ENCODE results near the gene SPATA21. TPM values are rescaled to one million over a fixed set of nuclear protein-coding genes. Genes with fewer than 3 reads are reported as not detected.
A peak's percentile ranks its signal among the peaks of the same experiment; 100 is the strongest.

The SPATA21 gene
- total and polyA plus RNA-seq, 2 experiments from 2014 or later, result 2.6 TPM; not detected in 1

GRCh38 chr1:16464917-16465625 is 27.8 kb upstream of the SPATA21 start:
- no peaks in the 10 kb centered on the region for H3K9me3 Mint-ChIP-seq
- H3K9me2 ChIP-seq (ENCODE audit: insufficient read depth), result no peaks in the 10 kb centered on the region
- no peaks in the 10 kb centered on the region for H3K79me2 ChIP-seq (replicated peaks; ENCODE audit: insufficient read depth)
- H3K27me3 Mint-ChIP-seq (ENCODE audit: insufficient read depth, low read depth, poor library complexity), result peaks cover 2% of the 10 kb centered on the region
- no peak overlapping the region for H3K4me2 ChIP-seq
- H3F3A ChIP-seq (replicated peaks; ENCODE audit: low read depth), result no peaks in the 10 kb centered on the region
- TF ChIP-seq STAT1 (IDR thresholded peaks at IDR 0.05; ENCODE audit: unreplicated experiment), result no peak
- TF ChIP-seq CREB1 (CRISPR knock-in tag; IDR thresholded peaks at IDR 0.05; ENCODE audit: low read depth), result no peak
- no peak for TF ChIP-seq JUNB (IDR thresholded peaks at IDR 0.05; ENCODE audit: unreplicated experiment)
- TF ChIP-seq ZNF331 (CRISPR knock-in tag; IDR thresholded peaks at IDR 0.05; ENCODE audit: low read depth), result no peak
- no peak for TF ChIP-seq EZH2 (IDR thresholded peaks at IDR 0.05; ENCODE audit: low read depth, unreplicated experiment)
- no peak for TF ChIP-seq NANOG (IDR thresholded peaks at IDR 0.05; ENCODE audit: borderline replicate concordance)
- H4K20me1 ChIP-seq (replicated peaks; ENCODE audit: insufficient read depth), result peaks cover 13% of the 10 kb centered on the region
- H3K4me3 ChIP-seq, result no peak overlapping the region
- DNase-seq (ENCODE audit: low spot score) (no peak), ATAC-seq (no peak)
- no peaks in the 10 kb centered on the region for H3K36me3 ChIP-seq (ENCODE audit: insufficient read depth)
- H3K4me1 ChIP-seq (ENCODE audit: insufficient read depth), result no peaks in the 10 kb centered on the region
- no peaks in the 10 kb centered on the region for H3K27me3 ChIP-seq (ENCODE audit: insufficient read depth)
- H3K4me3 Mint-ChIP-seq, result no peak overlapping the region
- H3K27ac ChIP-seq (ENCODE audit: low read depth), result no peak overlapping the region
- peaks cover 18% of the 10 kb centered on the region for H3K36me3 Mint-ChIP-seq (ENCODE audit: low read depth)
- H3K4me1 Mint-ChIP-seq, result peaks cover 4% of the 10 kb centered on the region; the same call in 1 of the 3 replicates
- no peak overlapping the region for H2AFZ ChIP-seq
- no peak overlapping the region for H3K27ac Mint-ChIP-seq

GRCh38 chr1:16462773-16463330 is 25.6 kb upstream of the SPATA21 start:
- no peak overlapping the region for H3K27ac ChIP-seq (ENCODE audit: low read depth)
- H3K4me1 Mint-ChIP-seq, result peaks cover 4% of the 10 kb centered on the region; the same call in 1 of the 3 replicates
- no peaks in the 10 kb centered on the region for H3K4me1 ChIP-seq (ENCODE audit: insufficient read depth)
- H3K36me3 ChIP-seq (ENCODE audit: insufficient read depth), result peaks cover 11% of the 10 kb centered on the region
- H3K4me3 ChIP-seq, result no peak overlapping the region
- peak overlapping the region; percentile 32; the same call in 1 of the 2 replicates for H3K27ac Mint-ChIP-seq
- H4K20me1 ChIP-seq (replicated peaks; ENCODE audit: insufficient read depth), result peaks cover 3% of the 10 kb centered on the region; the same call in 1 of the 2 replicates
- H3K4me3 Mint-ChIP-seq, result no peak overlapping the region
- DNase-seq (ENCODE audit: low spot score), result no peak
- no peak overlapping the region for H3K4me2 ChIP-seq
- no peak for ATAC-seq
- no peaks in the 10 kb centered on the region for H3K9me2 ChIP-seq (ENCODE audit: insufficient read depth)
- no peaks in the 10 kb centered on the region for H3F3A ChIP-seq (replicated peaks; ENCODE audit: low read depth)
- no peaks in the 10 kb centered on the region for H3K27me3 ChIP-seq (ENCODE audit: insufficient read depth)
- H3K36me3 Mint-ChIP-seq (ENCODE audit: low read depth), result peaks cover 33% of the 10 kb centered on the region
- H3K27me3 Mint-ChIP-seq (ENCODE audit: insufficient read depth, low read depth, poor library complexity), result peaks cover 2% of the 10 kb centered on the region
- H3K79me2 ChIP-seq (replicated peaks; ENCODE audit: insufficient read depth), result no peaks in the 10 kb centered on the region
- H2AFZ ChIP-seq, result no peak overlapping the region
- no peaks in the 10 kb centered on the region for H3K9me3 Mint-ChIP-seq
- no peak for TF ChIP-seq ZNF331 (CRISPR knock-in tag; IDR thresholded peaks at IDR 0.05; ENCODE audit: low read depth)
- no peak for TF ChIP-seq ZNF114 (CRISPR knock-in tag; IDR thresholded peaks at IDR 0.05)
- TF ChIP-seq, protein P1, sequence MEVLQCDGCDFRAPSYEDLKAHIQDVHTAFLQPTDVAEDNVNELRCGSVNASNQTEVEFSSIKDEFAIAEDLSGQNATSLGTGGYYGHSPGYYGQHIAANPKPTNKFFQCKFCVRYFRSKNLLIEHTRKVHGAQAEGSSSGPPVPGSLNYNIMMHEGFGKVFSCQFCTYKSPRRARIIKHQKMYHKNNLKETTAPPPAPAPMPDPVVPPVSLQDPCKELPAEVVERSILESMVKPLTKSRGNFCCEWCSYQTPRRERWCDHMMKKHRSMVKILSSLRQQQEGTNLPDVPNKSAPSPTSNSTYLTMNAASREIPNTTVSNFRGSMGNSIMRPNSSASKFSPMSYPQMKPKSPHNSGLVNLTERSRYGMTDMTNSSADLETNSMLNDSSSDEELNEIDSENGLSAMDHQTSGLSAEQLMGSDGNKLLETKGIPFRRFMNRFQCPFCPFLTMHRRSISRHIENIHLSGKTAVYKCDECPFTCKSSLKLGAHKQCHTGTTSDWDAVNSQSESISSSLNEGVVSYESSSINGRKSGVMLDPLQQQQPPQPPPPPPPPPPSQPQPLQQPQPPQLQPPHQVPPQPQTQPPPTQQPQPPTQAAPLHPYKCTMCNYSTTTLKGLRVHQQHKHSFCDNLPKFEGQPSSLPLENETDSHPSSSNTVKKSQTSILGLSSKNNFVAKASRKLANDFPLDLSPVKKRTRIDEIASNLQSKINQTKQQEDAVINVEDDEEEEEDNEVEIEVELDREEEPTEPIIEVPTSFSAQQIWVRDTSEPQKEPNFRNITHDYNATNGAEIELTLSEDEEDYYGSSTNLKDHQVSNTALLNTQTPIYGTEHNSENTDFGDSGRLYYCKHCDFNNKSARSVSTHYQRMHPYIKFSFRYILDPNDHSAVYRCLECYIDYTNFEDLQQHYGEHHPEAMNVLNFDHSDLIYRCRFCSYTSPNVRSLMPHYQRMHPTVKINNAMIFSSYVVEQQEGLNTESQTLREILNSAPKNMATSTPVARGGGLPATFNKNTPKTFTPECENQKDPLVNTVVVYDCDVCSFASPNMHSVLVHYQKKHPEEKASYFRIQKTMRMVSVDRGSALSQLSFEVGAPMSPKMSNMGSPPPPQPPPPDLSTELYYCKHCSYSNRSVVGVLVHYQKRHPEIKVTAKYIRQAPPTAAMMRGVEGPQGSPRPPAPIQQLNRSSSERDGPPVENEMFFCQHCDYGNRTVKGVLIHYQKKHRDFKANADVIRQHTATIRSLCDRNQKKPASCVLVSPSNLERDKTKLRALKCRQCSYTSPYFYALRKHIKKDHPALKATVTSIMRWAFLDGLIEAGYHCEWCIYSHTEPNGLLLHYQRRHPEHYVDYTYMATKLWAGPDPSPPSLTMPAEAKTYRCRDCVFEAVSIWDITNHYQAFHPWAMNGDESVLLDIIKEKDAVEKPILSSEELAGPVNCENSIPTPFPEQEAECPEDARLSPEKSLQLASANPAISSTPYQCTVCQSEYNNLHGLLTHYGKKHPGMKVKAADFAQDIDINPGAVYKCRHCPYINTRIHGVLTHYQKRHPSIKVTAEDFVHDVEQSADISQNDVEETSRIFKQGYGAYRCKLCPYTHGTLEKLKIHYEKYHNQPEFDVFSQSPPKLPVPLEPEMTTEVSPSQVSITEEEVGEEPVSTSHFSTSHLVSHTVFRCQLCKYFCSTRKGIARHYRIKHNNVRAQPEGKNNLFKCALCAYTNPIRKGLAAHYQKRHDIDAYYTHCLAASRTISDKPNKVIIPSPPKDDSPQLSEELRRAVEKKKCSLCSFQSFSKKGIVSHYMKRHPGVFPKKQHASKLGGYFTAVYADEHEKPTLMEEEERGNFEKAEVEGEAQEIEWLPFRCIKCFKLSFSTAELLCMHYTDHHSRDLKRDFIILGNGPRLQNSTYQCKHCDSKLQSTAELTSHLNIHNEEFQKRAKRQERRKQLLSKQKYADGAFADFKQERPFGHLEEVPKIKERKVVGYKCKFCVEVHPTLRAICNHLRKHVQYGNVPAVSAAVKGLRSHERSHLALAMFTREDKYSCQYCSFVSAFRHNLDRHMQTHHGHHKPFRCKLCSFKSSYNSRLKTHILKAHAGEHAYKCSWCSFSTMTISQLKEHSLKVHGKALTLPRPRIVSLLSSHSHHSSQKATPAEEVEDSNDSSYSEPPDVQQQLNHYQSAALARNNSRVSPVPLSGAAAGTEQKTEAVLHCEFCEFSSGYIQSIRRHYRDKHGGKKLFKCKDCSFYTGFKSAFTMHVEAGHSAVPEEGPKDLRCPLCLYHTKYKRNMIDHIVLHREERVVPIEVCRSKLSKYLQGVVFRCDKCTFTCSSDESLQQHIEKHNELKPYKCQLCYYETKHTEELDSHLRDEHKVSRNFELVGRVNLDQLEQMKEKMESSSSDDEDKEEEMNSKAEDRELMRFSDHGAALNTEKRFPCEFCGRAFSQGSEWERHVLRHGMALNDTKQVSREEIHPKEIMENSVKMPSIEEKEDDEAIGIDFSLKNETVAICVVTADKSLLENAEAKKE (CRISPR knock-in tag; IDR thresholded peaks at IDR 0.05), result no peak
- no peak for TF ChIP-seq CREB1 (CRISPR knock-in tag; IDR thresholded peaks at IDR 0.05; ENCODE audit: low read depth)
- no peak for TF ChIP-seq REST (IDR thresholded peaks at IDR 0.05; ENCODE audit: unreplicated experiment)
- no peak for TF ChIP-seq JUNB (IDR thresholded peaks at IDR 0.05; ENCODE audit: unreplicated experiment)
